Parathyroid adenoma (tissue), 2 donors: ENCODE data around the gene LHX6.

Experiments
- H2AFZ ChIP-seq: fragments of 300-600 bp; sonication (generic); one replicate; pipeline ENCODE4 v1.7.0; 2017; ENCODE audit warnings: antibody characterized with exemption, mild to moderate bottlenecking
- H3K27ac ChIP-seq: fragments of 300-600 bp; sonication (generic); one replicate; pipeline ENCODE4 v1.7.0; 2017
- H3K27me3 ChIP-seq: fragments of 300-600 bp; sonication (generic); one replicate; pipeline ENCODE4 v1.7.0; 2017; ENCODE audit warnings: low read length; ENCODE audit not compliant: control insufficient read depth, insufficient read depth
- H3K36me3 ChIP-seq: fragments of 300-600 bp; sonication (generic); one replicate; pipeline ENCODE4 v1.7.0; 2017; ENCODE audit warnings: low read length; ENCODE audit not compliant: control insufficient read depth, insufficient read depth
- H3K4me1 ChIP-seq: fragments of 300-600 bp; sonication (generic); one replicate; pipeline ENCODE4 v1.7.0; 2017; ENCODE audit warnings: control low read depth
- H3K4me2 ChIP-seq: fragments of 300-600 bp; sonication (generic); one replicate; pipeline ENCODE4 v1.7.0; 2017; ENCODE audit warnings: low read length
- H3K4me3 ChIP-seq: fragments of 300-600 bp; sonication (generic); one replicate; pipeline ENCODE4 v1.7.0; 2017; ENCODE audit warnings: low read depth, low read length
- H3K79me2 ChIP-seq: fragments of 300-600 bp; sonication (generic); one replicate; pipeline ENCODE4 v1.7.0; 2017; ENCODE audit warnings: control low read depth
- H3K9ac ChIP-seq: fragments of 300-600 bp; sonication (generic); one replicate; pipeline ENCODE4 v1.7.0; 2017; ENCODE audit warnings: mild to moderate bottlenecking
- H3K9me3 ChIP-seq: fragments of 300-600 bp; sonication (generic); one replicate; pipeline ENCODE4 v1.7.0; 2017; ENCODE audit warnings: low read length; ENCODE audit not compliant: control insufficient read depth
- TF ChIP-seq, protein P1 (sequence below): fragments of 300-600 bp; sonication (generic); IDR thresholded peaks from one replicate; pipeline ENCODE4 v1.7.0; 2017; ENCODE audit warnings: antibody characterized with exemption, mild to moderate bottlenecking
- donor health status: primary hyperparathyroidism.

Gene LHX6

DNA sequence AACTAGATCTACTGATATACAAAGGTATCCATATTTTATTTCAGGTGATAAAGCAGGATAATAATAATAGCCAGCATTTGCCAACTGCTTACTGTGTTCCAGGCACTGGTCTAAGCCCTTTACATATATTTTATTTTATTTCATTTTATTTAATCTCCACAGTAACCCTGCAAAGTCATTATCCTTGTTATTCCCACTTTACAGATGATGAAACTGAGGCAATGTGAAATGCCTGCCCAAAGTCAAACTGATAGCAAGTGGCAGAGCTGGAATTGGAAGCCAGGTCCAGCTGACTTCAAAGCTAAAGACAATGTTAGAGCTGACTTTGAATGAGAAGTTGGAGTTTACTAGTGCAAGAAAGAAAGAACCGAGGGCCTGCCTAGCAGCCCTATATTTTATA, 44.2 kb downstream of the LHX6 start:
- H3K36me3 ChIP-seq = no peaks in the 10 kb centered on the region
- no peak overlapping the region for H3K9ac ChIP-seq
- no peak overlapping the region for H3K27ac ChIP-seq
- no peaks in the 10 kb centered on the region for H3K79me2 ChIP-seq
- H3K4me3 ChIP-seq = no peak overlapping the region
- H3K9me3 ChIP-seq = no peaks in the 10 kb centered on the region
- H3K27me3 ChIP-seq = no peaks in the 10 kb centered on the region
- TF ChIP-seq, protein P1, sequence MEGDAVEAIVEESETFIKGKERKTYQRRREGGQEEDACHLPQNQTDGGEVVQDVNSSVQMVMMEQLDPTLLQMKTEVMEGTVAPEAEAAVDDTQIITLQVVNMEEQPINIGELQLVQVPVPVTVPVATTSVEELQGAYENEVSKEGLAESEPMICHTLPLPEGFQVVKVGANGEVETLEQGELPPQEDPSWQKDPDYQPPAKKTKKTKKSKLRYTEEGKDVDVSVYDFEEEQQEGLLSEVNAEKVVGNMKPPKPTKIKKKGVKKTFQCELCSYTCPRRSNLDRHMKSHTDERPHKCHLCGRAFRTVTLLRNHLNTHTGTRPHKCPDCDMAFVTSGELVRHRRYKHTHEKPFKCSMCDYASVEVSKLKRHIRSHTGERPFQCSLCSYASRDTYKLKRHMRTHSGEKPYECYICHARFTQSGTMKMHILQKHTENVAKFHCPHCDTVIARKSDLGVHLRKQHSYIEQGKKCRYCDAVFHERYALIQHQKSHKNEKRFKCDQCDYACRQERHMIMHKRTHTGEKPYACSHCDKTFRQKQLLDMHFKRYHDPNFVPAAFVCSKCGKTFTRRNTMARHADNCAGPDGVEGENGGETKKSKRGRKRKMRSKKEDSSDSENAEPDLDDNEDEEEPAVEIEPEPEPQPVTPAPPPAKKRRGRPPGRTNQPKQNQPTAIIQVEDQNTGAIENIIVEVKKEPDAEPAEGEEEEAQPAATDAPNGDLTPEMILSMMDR = no peak
- no peak overlapping the region for H2AFZ ChIP-seq
- H3K4me2 ChIP-seq = no peak overlapping the region
- no peaks in the 10 kb centered on the region for H3K4me1 ChIP-seq

DNA sequence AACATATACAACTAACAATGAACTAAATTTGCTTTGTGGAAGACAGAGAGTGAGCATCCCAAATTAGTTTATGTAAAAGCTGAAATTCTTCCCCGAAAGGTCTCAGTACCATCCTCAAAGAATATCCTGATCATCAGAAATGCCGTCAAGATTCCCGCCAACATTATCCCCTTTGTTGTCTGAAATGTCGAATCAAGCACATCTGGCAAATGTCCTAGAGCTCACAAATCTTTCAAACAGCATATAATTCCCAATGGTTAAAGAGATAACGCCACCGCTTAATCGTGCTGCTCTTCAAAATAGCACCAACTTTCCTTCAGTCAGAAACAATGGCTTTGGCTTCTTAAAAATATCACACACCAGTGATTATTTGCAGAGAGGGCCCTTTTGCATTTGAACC, 45.3 kb downstream of the LHX6 start:
- no peaks in the 10 kb centered on the region for H3K9me3 ChIP-seq
- TF ChIP-seq, protein P1 = no peak
- H3K4me1 ChIP-seq = no peaks in the 10 kb centered on the region
- no peak overlapping the region for H3K27ac ChIP-seq
- no peaks in the 10 kb centered on the region for H3K36me3 ChIP-seq
- H3K4me3 ChIP-seq = no peak overlapping the region
- H2AFZ ChIP-seq = no peak overlapping the region
- H3K79me2 ChIP-seq = no peaks in the 10 kb centered on the region
- H3K9ac ChIP-seq = no peak overlapping the region
- no peaks in the 10 kb centered on the region for H3K27me3 ChIP-seq
- no peak overlapping the region for H3K4me2 ChIP-seq

DNA sequence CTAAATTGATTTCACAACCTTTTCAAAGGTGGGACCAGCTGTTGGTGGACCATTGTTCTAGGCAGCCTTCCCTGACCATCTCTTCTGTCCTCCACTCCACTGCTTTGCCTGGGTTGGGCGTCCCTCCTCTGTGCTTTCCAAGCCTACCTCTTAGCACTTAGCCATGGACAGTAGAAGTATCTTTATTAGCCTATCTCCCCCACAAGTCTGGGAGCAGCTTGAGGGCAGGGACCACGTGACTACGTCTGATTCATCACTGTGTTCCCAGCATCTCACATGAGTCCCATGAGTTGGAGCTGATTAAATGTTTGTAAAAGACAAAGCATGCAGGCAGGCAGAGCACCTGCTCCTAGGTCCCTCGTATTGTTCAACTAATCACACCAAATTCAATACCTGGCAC, 48.1 kb downstream of the LHX6 start:
- Histone ChIP-seq H3K27ac (no peak overlapping the region), H3K79me2 (no peaks in the 10 kb centered on the region), H3K4me3 (no peak overlapping the region), H3K27me3 (no peaks in the 10 kb centered on the region), H3K9ac (no peak overlapping the region), H2AFZ (no peak overlapping the region), H3K4me2 (no peak overlapping the region), H3K4me1 (no peaks in the 10 kb centered on the region), H3K9me3 (no peaks in the 10 kb centered on the region), H3K36me3 (no peaks in the 10 kb centered on the region)
- TF ChIP-seq, protein P1 = no peak

DNA sequence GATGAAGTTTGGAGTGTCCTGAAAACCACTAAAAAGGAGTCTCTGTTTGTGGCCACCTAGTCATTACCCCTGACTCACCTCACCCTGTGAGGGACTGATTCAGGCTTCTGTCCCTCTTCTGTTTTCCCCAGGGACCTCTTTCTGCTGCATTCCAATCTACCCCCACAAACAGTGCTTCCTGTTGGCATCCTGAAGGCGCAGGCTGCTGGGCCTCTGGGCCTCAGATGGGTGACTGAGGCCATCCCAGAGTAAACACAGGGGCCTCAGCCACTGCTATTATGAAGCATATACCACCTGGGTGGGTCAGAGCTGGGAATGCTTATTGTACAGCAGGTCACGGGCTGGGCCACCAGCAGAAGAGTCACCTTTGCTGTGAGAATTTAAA, 49.1 kb downstream of the LHX6 start:
- Histone ChIP-seq H3K79me2 (no peaks in the 10 kb centered on the region), H3K9ac (no peak overlapping the region), H3K4me3 (no peak overlapping the region), H2AFZ (no peak overlapping the region), H3K4me2 (no peak overlapping the region), H3K36me3 (no peaks in the 10 kb centered on the region), H3K4me1 (no peaks in the 10 kb centered on the region), H3K9me3 (no peaks in the 10 kb centered on the region), H3K27ac (no peak overlapping the region), H3K27me3 (no peaks in the 10 kb centered on the region)
- TF ChIP-seq, protein P1 = no peak

DNA sequence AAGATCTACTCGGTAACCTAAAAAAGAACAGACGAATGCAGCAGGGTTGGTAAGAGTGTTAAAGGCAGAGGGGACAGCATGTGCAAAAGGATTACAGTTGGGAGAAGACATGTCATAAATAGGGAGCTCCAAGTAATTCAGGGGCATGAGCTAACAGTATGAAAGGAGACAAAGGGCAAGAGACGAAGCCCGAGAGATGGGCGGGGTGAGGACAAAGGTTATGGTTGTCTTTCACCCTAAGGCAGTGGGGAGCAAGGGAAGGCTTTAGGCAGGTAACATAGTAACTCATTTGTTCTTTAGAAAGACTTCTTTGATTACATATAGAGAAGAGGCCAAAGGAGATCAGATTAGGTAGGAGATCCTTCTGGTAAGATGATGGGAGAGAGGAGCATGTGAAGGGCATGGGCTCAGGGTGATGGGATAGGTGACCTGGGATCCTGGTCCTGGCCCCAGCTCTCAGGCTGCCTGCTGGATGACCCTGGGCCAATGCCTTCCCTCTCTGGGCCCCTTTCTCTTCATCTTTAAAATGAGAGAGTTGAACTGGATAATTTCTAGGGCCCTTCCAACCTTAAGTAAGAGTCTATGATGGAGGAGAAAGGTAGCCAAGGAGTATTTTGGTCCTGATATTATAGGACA, 49.6 kb downstream of the LHX6 start:
- Histone ChIP-seq H3K4me3 (no peak overlapping the region), H3K27ac (no peak overlapping the region), H2AFZ (no peak overlapping the region), H3K9me3 (no peaks in the 10 kb centered on the region), H3K27me3 (no peaks in the 10 kb centered on the region), H3K4me1 (no peaks in the 10 kb centered on the region), H3K79me2 (no peaks in the 10 kb centered on the region), H3K4me2 (no peak overlapping the region), H3K36me3 (no peaks in the 10 kb centered on the region), H3K9ac (no peak overlapping the region)
- TF ChIP-seq, protein P1 = no peak
